Measurements from ENCODE around the gene GPA33. TPM values are rescaled to one million over a fixed set of nuclear protein-coding genes. Genes with fewer than 3 reads are reported as not detected.
A peak's percentile ranks its signal among the peaks of the same experiment; 100 is the strongest.

The GPA33 gene
- total RNA-seq, 4 donors from 2014 or later = 0.29 TPM; not detected in 3

GRCh38 chr1:167013108-167013929 is 76.9 kb downstream of the GPA33 start:
- TF ChIP-seq POLR2A (IDR thresholded peaks at IDR 0.05) (no peak), CTCF (IDR thresholded peaks at IDR 0.05) (no peak)
- intact Hi-C loops (cut with DNase I; ENCODE audit: low total_unique reads) = no loop called here
- Histone ChIP-seq H3K27me3 (no peaks in the 10 kb centered on the region), H3K36me3 (no peaks in the 10 kb centered on the region), H3K4me3 (no peak overlapping the region), H3K27ac (no peak overlapping the region), H3K9me3 (no peaks in the 10 kb centered on the region), H3K4me1 (no peaks in the 10 kb centered on the region)
- DNase-seq = no peak

GRCh38 chr1:167012570-167012969 is 77.6 kb downstream of the GPA33 start:
- Histone ChIP-seq H3K4me3 (no peak overlapping the region), H3K9me3 (no peaks in the 10 kb centered on the region), H3K4me1 (no peaks in the 10 kb centered on the region), H3K27ac (no peak overlapping the region), H3K36me3 (no peaks in the 10 kb centered on the region), H3K27me3 (no peaks in the 10 kb centered on the region)
- no peak for TF ChIP-seq POLR2A (IDR thresholded peaks at IDR 0.05)
- no peak for TF ChIP-seq CTCF (IDR thresholded peaks at IDR 0.05)
- intact Hi-C loops (cut with DNase I; ENCODE audit: low total_unique reads) = no loop called here
- DNase-seq = no peak

- TF ChIP-seq CTCF (IDR thresholded peaks at IDR 0.05) = no peak
- no peak for TF ChIP-seq POLR2A (IDR thresholded peaks at IDR 0.05)
- Histone ChIP-seq H3K4me1 (no peaks in the 10 kb centered on the region), H3K4me3 (no peak overlapping the region), H3K9me3 (no peaks in the 10 kb centered on the region), H3K27ac (no peak overlapping the region), H3K36me3 (no peaks in the 10 kb centered on the region), H3K27me3 (no peaks in the 10 kb centered on the region)
- intact Hi-C loops (cut with DNase I; ENCODE audit: low total_unique reads) = no loop called here
- no peak for DNase-seq
Observed at GRCh38 chr1:167011560-167012191, 78.5 kb downstream of the GPA33 start.

- Histone ChIP-seq H3K27me3 (no peaks in the 10 kb centered on the region), H3K27ac (no peak overlapping the region), H3K4me1 (no peaks in the 10 kb centered on the region), H3K9me3 (no peaks in the 10 kb centered on the region), H3K36me3 (no peaks in the 10 kb centered on the region), H3K4me3 (no peak overlapping the region)
- no peak for DNase-seq
- TF ChIP-seq CTCF (IDR thresholded peaks at IDR 0.05) = no peak
- TF ChIP-seq POLR2A (IDR thresholded peaks at IDR 0.05) = no peak
- intact Hi-C loops (cut with DNase I; ENCODE audit: low total_unique reads) = no loop called here
Observed at GRCh38 chr1:167003711-167004110, 86.5 kb downstream of the GPA33 start.

Small RNA genes within 50 kb of the gene (small RNA-seq; reads per million reads assigned to genes)
- gene RNA5SP65 = 1.3 reads per million, percentile 59 among the genes with 10 or more reads in this experiment

Other genes starting within 250 kb of the GPA33 start
- gene TADA1, start 214.1 kb downstream of the GPA33 start, total RNA-seq = 10 to 100 TPM in 3 of 4 donors, 1 to 10 TPM in 1; 6.8 to 32.0 (median 18.8) TPM
- 1 to 10 TPM in 1 of 4 donors, under 1 TPM in 1, not detected in 2; 0.30 to 2.8 TPM for gene ILDR2, start 114.8 kb downstream of the GPA33 start, total RNA-seq
- gene MAEL, start 101.1 kb downstream of the GPA33 start, total RNA-seq = under 1 TPM in 1 of 4 donors, not detected in 3; 0.69 TPM
- 1 to 10 TPM in 1 of 4 donors, not detected in 3; 1.2 TPM for gene STYXL2, start 3.7 kb upstream of the GPA33 start, total RNA-seq
- 10 to 100 TPM in 3 of 4 donors, 1 to 10 TPM in 1; 9.7 to 50.8 (median 32.2) TPM for gene POU2F1, start 130.5 kb upstream of the GPA33 start, total RNA-seq

Data from uterus (tissue), 4 donors.